Activated T-helper 1 cell treated with anti-CD3 and anti-CD28 coated beads, Interleukin-2, amount 50 U/mL, for 16 hours (primary cell): ENCODE measurements around the gene SMYD3.

Experiments
- DNase-seq, 2 donors: peaks; one replicate each; pipeline ENCODE4 v3.0.0-alpha.2; 2020; ENCODE audit warnings: low read depth in 1 of 2, low spot score in 1 of 2

SMYD3 gene

DNA sequence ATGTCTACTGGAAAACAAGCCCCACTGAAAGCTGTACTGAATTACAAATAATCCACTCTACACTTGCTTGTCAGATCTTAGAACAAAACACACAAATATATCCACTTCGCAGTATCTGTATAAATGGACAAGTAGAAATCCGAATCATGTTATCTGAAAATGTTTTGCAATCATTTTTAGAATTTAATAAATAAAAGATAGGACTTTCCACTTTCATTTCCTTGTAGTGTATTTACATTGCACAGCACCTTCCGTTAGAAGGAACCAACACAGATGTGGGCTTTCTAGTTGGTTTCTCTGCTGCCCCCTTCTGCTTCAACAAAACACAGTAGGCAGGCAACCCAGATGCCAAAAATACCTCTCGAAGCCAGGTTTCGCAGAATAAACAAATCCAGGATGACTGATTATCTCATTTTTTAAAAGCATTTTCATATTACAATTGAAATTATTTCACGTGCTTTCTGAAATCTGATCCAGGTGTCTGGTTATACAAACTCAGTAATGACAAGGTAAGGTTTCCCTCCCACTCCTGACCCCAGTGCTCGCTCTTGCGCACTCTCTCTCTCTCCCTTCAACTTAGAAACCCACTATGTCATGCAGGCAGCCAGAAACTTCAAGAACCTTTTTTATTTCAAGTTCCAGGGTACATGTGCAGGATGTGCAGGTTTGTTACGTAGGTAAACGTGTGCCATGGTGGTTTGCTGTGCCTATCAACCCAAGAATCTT, 389.9 kb downstream of the SMYD3 start:
- DNase-seq = no peak

- DNase-seq = no peak
These were observed 392.7 kb downstream of the SMYD3 start for GRCh38 chr1:246114369-246114768.

GRCh38 chr1:246113555-246114095, 393.5 kb downstream of the SMYD3 start:
- DNase-seq = no peak

GRCh38 chr1:246111570-246111969, 395.5 kb downstream of the SMYD3 start:
- no peak for DNase-seq

DNA sequence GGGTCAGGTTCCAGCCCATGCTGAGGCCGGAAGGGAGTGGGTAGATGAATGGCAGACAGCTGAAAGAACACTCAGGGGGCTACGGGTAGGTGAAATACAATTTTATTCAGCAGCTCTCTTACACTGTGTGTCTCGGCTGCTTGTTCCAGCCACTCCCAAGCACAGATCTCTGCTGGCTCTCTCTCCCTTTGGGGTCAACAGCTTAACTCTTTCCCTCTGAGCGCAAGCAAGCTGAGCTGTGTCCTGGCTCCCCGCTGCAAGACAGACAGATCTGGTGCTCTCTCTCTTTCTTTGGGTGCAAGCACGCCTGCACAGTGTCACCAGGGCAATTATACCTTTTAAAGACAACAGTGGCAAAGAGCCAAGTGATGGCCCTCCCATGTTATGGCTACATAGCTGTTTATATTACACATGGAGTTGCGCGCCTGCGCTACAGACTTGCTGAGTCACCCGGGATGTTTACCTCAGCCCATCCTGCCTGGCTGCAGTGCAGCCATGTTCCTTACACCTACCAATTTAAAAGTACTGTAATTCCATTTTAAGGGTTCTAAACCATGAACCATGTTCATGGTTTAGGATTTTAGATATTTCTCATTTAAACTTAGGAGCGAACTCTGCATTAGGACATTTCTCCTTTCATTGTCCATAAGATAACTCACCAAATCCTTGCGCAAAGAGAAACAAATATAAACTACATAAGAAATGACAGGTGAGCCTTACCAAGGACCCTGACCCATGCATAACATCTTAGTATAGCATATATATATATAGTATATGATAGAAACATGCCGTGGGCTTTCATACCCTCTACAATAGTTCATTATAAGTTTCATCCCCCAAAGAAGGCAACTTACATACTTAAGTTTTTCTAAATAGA, 396.5 kb downstream of the SMYD3 start:
- no peak for DNase-seq

GRCh38 chr1:246108278-246108925, 398.7 kb downstream of the SMYD3 start:
- DNase-seq = no peak

GRCh38 chr1:246107516-246108277, 399.4 kb downstream of the SMYD3 start:
- no peak for DNase-seq

GRCh38 chr1:246106342-246106763, 400.7 kb downstream of the SMYD3 start:
- no peak for DNase-seq

GRCh38 chr1:246104927-246105326, 402.2 kb downstream of the SMYD3 start:
- DNase-seq = no peak

DNA sequence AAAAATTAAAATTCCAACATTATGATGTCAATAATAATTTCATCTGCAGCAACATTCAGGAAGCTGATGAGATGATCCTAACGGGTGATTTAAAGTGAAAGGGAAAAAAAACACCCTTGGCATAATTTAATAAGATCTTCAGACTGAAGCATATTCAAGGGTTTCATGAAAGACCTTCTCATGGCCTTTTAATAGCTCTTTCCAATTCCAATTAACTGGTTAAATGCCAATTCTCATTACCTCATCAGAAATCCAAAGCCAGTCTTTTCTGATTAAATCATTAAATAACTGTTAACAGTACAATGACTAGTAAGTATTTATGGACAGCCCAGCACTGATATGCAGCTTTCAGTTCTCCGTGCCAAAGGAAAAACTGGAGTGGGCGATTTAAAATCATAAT, 407.5 kb downstream of the SMYD3 start:
- DNase-seq = no peak

DNA sequence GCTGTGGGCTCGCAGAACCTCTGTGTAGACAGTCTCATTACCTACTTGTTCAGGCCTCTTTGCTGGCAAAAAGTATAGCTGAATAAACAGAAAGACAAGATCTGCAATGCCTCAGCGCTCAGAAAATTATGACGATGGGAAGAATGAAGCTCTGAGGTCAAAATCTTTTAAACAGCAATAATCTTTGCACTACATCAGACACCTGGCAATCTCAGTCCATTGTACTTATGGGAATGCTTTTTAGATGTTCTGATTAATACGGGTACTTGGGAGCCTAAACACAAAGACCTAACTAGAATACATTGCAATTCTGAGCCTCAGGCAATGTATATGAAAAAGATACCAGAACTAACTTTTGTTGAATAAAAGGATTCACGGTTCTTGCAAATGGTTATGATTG, 410.7 kb downstream of the SMYD3 start:
- no peak for DNase-seq

- DNase-seq = no peak
These were observed 411.6 kb downstream of the SMYD3 start for GRCh38 chr1:246095443-246095842.

GRCh38 chr1:246093230-246093629, 413.8 kb downstream of the SMYD3 start:
- DNase-seq = no peak

DNA sequence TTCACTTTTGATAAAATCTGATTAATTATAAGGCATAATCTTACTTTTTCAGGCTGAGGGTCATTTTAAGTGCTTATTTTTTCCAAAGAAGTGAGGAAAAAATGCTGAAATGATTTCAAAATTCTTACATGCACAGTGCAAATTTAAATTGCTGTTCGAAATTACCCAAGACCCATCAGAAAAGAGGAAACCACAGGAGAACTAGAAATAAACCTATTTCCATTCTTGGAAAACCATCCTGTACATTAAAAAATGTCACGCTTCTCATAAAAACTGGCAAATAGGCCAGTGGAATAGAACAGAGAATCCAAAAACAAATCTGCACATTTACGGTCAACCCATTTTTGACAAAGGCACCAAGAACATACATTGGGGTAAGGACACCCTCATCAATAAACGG, 414.9 kb downstream of the SMYD3 start:
- DNase-seq = no peak

DNA sequence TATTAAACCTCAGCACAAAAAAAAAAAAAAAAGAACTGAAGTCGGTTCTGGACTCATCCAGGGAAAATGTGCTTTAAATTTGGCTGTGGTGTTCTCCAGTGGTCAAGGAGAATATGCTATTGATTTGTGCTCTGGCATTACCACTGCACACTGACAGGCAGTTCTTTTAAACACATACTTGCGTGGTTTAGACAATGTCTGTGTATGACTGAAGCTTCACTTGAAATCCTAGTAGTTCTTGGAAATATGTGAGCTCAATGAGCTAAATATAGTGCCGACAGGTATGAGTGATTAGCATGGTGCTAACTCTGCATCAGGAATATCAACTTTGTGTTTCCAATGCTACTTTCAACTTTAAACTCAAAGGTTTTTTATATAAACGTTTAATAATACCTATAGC, 415.6 kb downstream of the SMYD3 start:
- DNase-seq = no peak

DNA sequence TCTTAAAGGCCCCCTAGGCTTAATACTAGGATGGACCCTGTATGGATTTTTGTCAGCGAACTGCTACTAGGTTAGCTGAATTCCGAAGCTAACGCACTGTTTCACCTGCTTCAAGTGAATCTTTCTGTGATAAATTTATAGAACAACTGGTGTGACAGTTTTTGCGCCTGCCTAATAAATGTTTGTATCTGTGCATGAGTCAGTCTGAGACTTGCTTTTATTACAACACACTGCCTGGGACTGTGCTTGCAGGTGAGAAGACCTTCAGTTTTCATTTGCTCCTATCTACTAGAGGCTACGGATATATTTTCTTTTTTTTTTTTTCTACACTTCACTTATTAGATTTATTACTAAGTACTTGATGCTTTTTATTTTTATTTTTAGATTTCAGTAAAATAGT, 420.9 kb downstream of the SMYD3 start:
- DNase-seq = no peak

GRCh38 chr1:246083416-246083815, 423.7 kb downstream of the SMYD3 start:
- DNase-seq = no peak

- DNase-seq = no peak
These were observed 425.0 kb downstream of the SMYD3 start for GRCh38 chr1:246081856-246082668.

GRCh38 chr1:246081138-246081702, 425.9 kb downstream of the SMYD3 start:
- DNase-seq = no peak

- DNase-seq = no peak
These were observed 427.0 kb downstream of the SMYD3 start for GRCh38 chr1:246080031-246080430.
